C4-2B (cell line): ENCODE measurements around the gene NPB.

Experiments used
- H3K27ac ChIP-seq: fragments of 450-650 bp; 2 replicates; pipeline ENCODE4 v1.5.1; 2017
- ZFX ChIP-seq: fragments of 450-650 bp; IDR thresholded peaks from 2 replicates; pipeline ENCODE4 v1.6.1; 2017
- TF ChIP-seq, protein P1 (sequence below): fragments of 450-650 bp; conservative IDR thresholded peaks from 2 replicates; pipeline ENCODE4 v1.5.1; 2017; ENCODE audit warnings: mild to moderate bottlenecking

Gene NPB

DNA sequence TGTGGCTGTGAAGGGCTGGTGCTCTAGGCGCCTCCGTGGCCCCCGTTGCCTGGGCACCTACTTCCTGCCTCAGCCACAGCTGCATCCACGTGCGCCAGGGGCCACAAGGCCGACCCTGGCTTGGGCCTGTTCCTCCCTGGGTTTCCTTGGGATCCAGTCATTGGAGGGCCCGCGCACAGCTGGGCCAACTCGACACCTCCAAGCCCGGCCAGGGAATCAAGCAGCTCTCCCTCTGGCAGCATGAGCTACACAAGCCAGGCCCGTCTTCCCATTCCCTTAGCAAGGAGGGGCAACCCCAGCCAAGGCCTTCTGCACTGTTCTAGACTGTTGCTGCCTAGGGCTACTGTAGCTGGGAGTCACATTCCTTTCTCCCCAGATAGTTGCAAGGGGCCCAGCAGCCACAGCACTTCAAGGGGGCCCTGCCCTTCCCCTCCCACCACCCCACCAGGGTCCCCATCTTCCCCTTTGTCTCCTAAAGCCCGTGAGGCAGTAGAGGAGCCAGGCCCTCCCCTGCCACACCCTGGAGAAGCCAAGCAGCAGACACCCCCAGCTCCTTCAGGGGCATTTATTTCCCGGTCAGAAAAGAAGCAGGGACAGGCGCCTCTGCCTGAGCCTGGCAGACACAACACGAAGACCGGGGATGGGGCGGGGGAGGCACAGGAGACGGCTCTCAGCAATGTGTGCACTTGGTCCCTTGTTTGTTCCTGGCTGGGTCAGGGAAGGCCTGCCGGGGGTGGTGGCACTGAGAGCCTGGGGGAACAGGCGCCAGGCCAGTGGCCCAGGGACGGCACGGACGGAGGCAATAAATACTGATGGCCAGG lies 34.7 kb upstream of the NPB start:
- TF ChIP-seq ZFX: no peak; the same call in 1 of the 2 replicates
- TF ChIP-seq, protein P1, sequence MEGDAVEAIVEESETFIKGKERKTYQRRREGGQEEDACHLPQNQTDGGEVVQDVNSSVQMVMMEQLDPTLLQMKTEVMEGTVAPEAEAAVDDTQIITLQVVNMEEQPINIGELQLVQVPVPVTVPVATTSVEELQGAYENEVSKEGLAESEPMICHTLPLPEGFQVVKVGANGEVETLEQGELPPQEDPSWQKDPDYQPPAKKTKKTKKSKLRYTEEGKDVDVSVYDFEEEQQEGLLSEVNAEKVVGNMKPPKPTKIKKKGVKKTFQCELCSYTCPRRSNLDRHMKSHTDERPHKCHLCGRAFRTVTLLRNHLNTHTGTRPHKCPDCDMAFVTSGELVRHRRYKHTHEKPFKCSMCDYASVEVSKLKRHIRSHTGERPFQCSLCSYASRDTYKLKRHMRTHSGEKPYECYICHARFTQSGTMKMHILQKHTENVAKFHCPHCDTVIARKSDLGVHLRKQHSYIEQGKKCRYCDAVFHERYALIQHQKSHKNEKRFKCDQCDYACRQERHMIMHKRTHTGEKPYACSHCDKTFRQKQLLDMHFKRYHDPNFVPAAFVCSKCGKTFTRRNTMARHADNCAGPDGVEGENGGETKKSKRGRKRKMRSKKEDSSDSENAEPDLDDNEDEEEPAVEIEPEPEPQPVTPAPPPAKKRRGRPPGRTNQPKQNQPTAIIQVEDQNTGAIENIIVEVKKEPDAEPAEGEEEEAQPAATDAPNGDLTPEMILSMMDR: no peak
- peak overlapping the region; percentile 100 for H3K27ac ChIP-seq

DNA sequence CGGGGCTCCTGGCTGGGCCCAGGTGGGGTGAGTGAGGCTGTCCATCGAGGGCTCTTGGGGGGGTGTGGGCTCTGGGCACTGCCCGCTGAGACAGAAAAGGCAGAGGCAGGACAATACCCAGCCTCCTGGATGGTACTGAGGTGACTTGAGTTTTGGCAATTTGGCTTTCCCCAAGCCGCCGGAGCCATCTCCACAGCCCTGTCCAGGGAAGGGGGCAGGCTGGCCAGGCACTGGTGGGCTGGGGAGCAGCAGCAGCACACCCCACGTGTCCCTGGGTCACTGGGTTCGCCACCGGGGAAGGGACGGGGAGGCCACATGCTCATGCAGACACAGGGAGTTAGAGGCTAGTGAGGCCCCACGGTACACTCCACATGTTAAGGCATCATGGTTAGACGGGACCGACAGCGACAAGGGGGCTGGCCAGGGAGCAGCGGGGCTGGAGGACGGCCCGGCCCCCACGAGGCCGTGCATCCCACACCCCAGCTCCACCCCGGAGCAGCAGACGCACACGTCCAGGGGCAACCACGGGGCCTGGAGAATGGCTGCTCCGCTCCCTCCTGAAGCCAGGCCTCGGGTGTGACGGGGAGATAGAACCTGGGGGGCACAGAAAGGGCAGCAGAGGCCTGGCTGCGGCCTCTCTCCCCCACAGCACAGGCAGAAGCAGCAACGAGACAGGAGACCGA lies 33.9 kb upstream of the NPB start:
- TF ChIP-seq, protein P1: no peak
- TF ChIP-seq ZFX: peak; percentile 38; the same call in 1 of the 2 replicates
- H3K27ac ChIP-seq: peak overlapping the region; percentile 100

DNA sequence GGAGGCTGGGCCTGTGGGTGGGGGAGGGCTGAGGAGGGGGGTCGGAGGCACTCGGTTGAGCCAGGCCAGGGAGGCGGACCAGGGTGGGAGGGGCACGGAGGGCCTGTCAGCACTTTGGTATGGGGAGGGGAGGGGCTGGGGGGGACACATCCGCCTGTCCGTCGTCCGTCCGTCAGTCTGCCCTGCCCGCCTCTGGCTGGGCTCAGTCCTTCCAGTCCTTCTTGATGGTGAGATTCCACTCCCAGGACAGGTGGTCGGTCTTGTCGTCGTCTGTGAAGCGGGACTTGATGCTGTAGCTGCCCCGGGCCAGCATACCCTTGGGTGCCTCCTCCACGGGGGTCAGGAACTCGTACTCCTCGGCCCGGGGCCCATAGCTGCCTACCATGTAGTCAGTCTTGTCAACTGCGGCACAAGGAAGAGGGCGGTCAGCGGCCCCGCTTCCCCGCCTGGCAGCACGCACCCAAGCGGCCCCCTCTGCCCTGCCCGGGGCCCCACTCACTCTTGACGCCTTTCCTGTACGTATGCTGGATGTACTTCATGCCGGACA lies 33.3 kb upstream of the NPB start:
- TF ChIP-seq, protein P1: no peak
- no peak for TF ChIP-seq ZFX
- H3K27ac ChIP-seq: peak overlapping the region; percentile 100

DNA sequence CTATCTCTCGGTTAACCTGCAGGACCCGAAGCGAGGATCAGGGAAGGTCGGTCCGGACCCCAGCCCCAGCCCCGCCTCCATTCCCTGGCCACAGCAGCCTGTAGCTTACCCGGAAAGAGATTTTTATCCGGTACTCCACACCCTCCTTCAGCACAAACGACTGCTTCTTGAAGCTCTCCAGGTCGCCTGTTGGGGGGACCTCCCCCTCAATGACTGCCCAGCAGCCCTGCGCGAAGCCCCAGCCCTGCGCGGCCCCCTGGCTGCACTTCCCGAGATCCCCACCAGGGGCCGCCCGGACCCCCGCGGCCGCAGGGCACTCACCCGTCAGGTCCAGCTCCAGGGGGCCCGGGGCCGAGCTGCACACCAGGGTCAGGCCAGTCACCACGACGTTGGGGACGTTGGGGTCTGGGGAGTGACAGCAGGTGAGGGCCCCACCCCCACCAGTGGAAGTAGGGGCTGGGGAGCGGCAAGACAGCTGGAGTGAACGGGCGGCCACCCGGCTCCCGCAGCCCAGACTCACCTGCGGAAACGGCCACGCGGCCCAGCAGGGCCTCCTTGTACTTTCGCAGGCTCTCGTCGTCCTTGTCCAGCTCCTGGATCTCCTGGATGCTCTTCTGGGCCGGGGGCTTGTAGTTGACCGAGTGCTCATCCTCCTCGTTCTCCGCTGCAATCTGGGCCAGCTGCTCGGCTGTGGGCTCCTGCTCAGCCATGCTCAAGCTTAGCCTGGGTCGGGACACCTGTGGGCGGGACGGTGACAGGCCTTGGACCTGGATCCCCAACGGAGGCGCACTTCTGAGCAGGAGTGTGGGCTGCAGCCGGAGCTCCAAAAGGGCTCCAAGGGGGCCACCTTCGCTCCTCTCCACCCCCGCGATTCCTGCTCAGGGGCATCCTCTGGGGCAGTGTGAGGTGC lies 32.6 kb upstream of the NPB start:
- H3K27ac ChIP-seq: peak overlapping the region; percentile 100
- TF ChIP-seq ZFX: peak; percentile 4; the same call in 1 of the 2 replicates
- TF ChIP-seq, protein P1: peak; percentile 87

DNA sequence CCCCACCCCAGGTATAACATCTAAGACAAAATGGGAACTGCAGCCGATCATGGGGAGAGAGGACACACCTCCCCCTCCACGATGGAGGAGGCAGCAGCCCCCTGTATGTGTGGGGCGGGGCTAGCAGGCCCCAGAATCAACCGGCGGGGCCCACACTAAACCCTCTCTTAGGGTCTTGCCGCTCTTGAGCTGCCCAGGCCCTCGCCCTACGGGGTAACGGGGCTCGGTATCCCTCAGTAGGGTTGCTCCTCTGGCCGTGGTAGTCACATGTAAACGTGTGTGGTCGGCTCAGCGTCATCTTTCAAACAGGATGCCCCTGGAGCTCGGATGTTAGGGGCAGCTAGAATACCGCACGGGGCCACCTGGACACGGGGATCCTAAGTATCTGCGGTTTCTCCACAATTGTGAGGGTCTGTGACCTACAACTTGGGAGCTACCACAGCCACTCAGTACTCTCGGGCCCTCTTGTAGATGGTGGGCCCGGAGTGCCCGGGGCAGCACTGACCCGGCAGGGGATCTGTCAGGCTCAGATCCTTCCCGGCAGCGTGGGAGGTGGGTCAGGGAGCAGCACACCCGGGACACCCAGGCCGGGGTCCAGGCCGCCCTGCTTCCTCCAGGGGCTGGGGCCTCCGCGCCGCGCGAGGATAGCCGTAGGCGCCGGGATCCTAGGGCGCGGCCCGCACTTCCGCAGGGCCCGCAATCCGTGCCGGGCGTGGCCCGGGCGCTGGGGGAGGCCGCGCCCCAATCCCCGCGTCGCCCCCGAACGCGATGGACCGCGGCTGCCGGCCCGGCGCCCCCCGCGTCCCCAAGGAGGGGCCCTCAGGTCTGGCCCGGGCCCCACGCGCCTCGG lies 31.7 kb upstream of the NPB start:
- peak; percentile 89 for TF ChIP-seq ZFX
- TF ChIP-seq, protein P1: no peak
- peak overlapping the region; percentile 100 for H3K27ac ChIP-seq

DNA sequence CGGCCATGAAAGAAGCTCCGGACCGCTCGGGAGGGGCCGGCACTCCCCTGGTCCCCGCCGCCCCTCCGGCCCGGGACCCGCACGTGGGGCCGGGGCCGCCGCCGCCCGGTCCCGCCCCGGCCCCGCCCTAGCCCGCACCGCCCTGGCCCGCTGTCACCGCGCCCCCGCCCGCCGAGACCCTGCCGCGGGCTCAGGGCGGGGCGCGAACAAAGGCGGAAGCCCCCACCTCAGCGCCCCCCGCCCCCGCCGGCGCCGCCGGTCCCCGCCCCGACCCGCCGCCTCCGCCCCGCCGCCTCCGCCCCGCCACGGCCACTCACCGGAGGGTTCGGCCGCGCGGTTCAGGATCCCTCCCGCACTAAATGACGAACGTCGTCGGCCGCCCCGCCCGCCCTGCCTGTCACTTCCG lies 31.1 kb upstream of the NPB start, which contains the start of gene ARHGDIA:
Gene ARHGDIA (minus strand): TSS at position 357 of the 406 bp plus-strand sequence. CDS start 1,407 bp downstream, outside the sequence.
- TF ChIP-seq, protein P1: no peak
- no peak for TF ChIP-seq ZFX
- H3K27ac ChIP-seq: peak within 1 kb of the TSS; percentile 100
